Lung microvascular endothelial cell (primary cell): ENCODE results near the gene SPINT1. TPM values are rescaled to one million over a fixed set of nuclear protein-coding genes. Genes with fewer than 3 reads are reported as not detected.
"Not testable (repeated sequence)": the region's sequence is repeated elsewhere in the genome, so short reads cannot be mapped to it uniquely, and the experiment has no call there.

ENCODE experiments used
- DNase-seq, 2 donors: peaks; one replicate each; pipeline versions ENCODE4 v3.0.0 to v3.0.0-alpha.2; 2010; ENCODE audit warnings: low read depth in 2 of 2
- total RNA-seq: library from RNA; depleted of rRNA; stranded (reverse); fragments of >200 nt; gene quantifications from 2 replicates; pipeline ENCODE4 v1.2.1, GENCODE V29; 2014

SPINT1 gene
- total RNA-seq, 1 donor from 2014 or later: 0.40 TPM

DNA sequence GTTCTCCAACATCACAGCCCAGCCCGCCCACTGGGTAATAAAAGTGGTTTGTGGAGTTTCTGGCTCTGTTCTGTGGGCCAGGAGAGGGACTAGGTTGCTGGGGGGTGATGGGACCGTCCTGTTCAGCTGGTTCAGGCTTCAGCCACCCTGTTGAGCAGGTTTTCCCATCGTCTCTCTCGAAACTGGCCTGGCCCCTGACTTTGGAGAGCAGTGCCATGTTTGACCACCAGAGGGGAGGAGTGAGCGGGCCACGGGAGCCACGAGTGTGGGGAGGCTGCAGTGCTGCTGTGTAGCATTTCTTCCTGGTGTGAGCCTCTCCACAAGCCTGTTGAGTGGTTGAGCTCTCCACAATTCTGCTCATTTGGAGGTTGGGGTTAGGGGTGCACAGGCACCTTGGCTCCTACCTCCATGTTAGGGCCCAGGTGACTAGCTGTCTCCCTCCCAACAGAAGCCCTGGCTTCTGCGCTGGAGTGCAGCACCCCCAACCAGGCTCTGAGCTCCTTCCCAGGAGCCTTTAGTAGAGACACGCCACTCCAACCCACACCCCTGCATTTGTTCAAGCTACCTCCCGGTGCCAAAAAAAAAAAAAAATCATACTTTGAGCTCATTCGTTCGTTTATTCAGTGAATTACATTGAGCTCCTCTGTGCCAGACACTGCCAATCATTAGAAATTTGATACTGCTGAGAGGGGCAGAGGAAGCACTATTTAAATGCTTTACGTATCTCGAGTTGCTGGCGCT, 13.9 kb downstream of the SPINT1 start:
- peak; percentile 61 to 76 for DNase-seq

DNA sequence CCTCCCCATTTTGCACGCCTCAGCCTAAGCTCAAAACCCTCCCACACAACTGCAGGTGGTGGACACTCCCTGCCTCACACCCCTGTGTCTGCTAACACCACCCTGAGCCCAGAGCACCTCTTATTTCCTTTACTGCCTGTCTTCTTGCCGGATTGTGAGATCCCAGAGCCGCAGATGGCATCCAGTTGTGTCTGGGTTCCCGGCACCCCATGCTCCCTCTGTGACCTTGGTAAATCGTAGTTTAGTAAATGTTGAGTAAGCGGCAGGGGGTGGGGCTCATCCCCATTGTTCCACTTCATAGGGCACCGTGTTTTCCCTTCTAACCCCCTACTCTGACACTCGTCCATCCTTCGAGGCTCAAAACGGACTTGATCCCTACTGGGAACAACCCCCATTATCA, 14.9 kb downstream of the SPINT1 start:
- no peak for DNase-seq

DNA sequence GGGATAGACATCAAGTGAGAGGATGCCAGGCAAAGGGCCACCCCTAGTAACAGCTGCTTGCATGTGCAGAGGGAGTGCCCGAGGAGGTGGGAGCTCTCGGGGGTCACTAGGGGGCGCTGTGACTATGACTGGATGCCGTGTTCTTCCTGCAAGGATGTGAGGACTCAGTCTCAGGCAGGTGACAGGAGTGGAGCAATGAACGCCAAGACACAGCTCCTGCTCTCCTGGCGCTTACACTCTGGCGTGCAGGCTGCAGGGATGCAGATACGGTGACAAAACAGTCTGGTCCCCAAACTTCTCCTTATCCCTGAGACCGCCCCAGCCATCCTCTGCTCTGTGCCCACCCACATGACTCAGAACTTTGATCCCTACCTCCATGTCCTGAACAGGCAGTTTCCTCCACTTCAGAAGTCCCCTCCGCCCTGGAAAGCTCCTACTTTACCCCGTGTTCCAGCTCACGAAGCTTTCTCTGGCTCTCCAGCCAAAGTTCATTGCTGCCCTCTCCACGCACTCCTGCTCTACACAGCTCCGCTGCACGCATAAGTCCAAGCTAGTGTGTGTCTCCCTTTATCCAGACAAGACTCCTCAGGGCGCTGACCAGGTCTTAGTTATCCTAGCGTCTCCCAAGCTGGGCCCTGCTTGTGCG, 15.5 kb downstream of the SPINT1 start:
- peak; percentile 82 to 83 for DNase-seq

DNA sequence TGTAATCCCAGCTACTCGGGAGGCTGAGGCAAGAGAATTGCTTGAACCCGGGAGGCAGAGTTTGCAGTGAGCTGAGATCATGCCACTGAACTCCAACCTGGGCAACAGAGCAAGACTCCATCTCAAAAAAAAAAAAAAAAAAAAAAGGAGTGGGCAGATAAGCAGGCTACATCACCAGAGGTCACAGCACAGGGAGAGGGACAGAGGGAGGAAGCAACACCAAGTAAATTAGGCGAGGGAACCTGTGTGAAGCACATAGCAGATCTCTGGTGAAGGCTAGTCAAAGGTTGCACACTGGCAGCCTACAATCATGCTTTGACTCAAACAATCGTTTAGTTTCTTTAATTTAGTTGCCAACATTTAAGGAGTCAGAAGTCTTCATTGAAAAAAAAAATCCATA, 17.3 kb downstream of the SPINT1 start:
- not testable (repeated sequence) for DNase-seq

DNA sequence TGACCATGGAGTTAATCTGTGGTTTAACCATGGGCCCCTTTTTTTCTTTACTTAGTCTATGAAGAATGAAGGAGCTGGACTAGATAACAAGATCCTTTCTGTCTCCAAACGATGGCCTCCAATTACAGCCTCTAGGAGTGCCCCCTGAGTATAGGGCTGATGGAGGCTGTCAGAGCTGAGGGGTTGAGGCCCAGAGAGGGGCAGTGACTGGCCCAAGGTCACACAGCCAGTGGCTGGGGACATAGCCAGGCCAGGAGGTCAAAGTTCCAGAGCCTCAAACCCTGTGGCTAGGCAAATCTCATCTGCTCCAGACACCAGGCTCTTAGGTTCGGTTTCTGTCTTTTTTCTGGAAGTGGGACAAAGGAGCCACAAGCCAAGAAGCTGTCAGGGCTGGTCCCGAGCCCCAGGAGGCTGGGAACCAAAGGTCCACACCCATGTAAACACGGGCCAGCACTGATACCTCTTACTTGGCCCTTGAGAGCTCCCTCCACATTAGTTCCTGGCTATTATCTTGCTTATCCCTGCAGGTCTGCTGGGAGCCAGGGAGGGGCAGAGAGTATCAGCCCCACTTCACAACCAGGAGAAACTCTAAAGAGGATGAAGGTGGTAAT, 19.9 kb downstream of the SPINT1 start:
- no peak for DNase-seq

DNA sequence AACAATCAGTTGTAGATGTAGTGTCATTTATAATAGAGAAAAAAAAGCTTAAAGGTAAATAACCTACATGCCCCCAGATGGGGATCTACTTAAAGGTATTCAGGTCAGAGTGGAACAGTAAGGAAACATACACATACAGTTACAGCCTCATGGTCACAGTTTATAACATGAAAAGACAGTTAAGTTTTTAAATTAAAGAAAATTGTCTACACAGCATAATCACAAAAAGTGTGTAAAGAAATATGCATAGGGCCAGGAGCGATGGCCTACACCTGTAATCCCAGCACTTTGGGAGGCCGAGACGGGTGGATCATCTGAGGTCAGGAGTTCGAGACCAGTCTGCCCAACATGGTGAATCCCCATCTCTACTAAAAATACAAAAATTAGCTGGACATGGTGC, 23.4 kb downstream of the SPINT1 start:
- DNase-seq: no peak

DNA sequence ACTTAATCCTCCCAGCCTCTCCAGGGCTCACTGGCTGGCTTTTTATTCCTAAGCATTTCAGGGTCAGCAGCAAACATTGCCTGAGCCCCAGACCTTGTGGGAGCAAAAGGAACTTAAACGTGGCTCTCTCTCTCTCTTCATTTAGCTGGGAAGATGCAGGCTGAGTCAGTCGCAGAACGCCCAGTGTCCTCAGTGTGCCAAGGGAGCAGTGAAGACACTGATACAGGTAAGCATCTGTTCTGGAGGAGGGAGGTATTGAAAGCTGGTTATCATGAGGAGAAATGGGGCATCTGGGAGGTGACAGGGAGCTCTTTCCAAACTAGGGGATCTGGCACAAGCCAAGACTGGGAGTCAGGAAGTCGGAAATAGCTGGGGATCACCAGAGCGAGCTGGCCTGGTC, 25.8 kb downstream of the SPINT1 start:
- DNase-seq: no peak

DNA sequence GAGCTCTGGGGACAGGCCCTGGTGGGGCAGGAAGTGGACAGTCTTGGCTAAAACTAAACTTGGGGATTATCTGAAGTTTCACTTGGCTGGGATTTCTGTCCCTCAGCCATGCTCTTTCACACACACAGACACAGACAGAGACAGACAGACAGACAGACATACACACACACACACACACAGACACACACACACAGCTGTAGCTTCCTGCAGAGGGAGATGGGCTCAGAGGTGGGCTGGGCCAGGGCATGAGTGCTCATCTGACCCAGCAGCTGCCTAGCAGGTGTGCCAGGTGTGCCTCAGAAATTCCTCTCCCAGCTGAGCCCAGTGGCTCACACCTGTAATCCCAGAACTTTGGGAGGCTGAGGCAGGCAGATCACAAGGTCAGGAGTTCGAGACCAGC, 26.9 kb downstream of the SPINT1 start:
- no peak for DNase-seq

DNA sequence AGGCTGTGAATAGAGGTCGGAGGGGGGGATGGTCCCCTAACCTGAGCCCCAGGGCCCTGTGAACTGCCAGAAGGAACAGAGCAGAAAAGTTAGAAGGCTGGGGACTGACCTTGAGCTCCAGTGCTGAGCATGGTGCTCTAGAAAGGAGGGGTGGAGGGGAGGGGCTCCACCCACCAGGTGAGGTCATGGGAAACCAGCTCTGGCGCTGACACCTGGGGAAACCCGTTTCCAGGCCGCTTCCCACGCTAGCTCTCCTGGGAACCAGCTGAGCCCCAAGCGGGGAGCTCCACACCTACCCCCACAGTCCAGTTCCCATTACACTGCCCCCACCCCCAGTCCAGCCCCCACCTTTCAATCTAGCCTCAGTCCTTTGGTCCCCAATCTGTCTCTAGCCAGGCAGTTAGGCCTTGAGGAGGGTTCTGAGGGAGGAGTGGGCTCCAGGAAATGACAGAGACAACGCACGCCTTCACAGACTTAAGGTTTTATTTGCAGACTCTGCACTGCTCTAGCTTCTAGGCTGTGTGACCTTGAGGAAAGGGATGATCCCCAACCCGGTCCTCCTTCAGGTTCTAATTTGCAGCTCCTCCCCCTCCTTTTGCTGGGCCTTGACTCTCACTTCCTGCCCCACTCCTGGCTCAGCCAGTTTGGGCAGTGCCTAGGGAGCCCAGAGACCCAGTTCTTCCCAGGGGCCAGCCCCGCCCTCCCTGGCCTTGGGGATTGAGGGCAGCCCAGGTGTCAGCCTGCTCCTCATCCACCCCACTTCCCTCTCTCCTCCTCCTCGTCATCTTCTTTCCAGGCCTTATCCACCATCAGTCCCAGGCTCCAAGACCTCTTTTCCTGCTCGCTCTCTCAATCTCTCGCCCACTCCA, 28.1 kb downstream of the SPINT1 start:
- no peak for DNase-seq

DNA sequence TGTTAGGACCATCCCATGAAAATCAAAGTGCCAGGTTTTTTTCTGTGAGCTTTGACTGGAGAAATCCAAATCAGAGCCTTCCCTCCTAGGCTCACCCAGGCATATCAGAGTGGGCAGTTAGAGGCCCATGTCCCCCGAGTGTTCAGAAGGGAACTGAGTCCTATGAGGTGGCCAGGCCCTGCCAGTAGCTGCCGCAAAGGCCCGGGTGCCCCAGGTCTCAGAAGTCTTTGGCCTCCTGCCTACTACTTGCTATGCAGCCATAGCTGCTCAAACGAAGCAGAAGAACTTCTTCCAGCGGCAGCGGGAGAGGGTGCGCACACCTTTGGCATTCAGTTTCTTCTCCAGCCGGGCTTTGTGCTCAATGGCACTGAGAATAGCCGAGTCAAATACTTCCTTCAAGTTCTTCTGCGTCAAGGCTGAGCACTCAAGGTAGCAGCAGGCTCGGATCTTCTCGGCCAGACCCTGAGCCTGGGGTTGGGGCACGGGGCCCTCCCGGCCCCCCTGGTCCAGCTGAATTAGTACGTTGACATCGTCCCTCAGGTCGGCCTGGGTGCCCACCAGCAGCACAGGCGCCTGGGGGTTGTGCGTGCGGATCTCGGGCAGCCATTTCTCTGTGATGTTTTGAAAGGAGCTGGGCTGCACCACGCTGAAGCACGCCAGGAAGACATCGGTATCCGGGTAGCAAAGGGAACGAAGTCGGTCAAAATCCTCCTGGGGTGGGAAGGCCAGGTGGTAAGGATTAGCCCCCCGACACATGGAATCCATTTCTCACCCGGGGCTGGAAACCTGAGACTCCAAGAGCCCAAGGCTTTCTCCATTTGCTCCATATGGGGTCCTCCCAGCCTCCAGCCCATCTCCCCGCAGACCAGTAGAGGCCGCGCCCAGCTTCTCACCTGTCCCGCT, 29.2 kb downstream of the SPINT1 start:
- no peak for DNase-seq

DNA sequence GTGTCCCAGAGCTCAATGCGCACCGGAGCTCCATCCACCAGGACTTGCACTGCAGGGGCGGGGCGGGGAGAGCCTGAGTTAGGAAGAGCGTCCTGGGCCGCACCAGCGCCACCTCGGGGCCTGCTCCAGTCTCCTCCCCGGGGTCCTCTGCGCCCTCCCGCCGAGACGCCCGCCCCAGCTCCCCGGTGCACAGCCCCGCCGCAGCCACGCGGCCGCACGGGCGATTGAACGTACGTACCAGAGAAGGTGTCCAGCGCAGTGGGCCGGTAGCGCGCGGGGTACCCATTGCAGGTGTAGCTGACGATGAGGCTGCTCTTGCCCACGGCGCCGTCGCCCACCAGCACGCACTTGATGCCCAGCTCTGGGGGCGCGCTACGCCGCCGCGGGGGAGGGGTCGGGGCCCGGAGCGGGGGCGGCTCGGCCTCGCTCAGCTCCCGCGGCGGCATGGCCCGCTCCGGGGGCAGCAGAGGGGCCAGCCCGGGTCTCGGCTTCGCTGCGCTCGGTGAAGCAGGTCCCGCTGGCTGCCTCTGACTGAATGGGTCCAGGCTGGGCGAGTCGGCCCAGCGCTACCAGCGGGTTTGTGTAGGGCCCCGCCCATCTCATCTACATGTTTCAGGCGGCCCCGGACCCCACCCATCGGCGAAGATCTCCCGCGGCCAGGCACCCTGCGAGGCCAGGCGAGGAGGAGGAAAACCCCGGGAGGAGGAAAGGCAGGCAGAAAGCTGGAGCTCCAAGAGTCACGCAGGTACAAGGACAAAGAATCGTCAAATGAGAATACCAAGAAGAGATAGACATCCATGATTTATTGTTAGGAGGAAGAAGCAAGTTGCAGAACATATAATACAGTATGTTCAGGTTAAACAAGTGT, 30.1 kb downstream of the SPINT1 start, which contains the start of gene RHOV:
Gene RHOV (minus strand): TSS at position 541 of the 868 bp plus-strand sequence. CDS start 95 bp downstream, at position 446.
- DNase-seq: peak; percentile 40 to 45

DNA sequence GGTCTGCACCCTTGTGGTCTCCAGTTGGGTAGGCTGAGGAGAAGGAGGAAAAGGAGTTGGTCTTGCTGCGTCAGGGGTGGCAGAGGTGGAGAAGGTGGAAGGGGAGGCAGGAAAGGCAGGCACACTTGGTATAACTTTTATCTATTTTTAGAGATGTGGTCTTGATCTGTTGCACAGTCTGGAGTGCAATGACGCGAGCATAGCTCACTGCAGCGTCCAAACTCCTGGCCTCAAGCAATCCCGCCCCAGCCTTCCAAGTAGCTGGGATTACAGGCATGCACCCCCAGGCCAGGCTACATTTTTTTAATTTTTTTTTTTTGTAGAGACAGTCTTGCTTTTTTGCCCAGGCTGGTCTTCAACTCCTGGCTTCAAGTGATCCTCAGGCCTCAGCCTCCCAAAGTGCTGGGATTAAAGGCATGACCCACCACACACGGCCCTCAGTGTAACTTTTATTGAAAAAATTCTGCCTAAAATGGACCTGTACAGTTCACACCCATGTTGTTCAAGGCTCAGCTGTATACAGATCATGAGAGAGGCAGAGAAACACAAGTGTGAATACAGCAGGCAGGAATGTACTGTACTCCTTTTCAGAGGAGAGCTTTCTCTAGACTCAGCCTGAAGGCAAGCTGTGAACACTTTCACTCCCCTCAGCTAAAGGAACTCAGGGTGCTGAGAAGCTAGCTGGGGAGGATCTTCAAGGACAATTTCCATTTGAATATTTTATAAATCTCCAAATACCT, 32.3 kb downstream of the SPINT1 start:
- DNase-seq: no peak

DNA sequence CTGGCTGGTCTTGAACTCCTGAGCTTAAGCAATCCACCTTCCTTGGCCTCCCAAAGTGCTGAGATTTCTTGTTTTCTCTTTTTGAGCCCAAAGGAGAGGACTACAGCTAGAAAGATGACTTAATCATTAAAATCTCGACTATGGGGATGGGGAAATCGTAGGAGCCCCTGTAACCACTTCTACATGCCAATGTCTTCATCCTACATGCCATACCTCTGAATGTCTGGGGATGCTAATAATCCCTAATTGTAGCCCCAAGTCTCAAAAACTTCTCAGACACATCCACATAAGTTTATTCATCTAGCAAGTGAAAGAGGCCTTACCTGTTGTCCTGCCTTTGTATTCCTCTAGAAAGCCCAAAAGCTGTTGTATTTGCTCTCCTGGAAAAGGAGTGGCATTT, 33.8 kb downstream of the SPINT1 start:
- DNase-seq: no peak

DNA sequence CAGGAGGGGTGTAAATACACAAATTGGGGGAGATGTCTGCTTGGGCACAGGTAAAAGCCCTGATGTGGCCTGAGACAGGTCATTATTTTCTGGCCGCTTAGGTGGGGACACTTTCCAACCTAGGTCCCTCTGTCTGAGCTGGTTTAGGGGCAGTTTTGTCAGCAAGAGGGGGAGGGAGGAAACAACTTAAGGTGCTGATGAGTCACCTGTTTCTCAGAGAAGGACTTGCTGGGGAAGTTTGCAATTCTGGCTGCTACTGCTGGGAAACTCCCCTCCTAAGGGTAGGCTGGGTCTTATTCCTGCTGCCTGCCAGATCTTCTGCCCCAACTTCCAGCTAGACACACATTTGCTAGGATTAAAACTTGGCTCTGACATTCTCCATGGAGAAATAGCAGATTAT, 34.9 kb downstream of the SPINT1 start:
- DNase-seq: peak in 1 of 2 donors; percentile 42

DNA sequence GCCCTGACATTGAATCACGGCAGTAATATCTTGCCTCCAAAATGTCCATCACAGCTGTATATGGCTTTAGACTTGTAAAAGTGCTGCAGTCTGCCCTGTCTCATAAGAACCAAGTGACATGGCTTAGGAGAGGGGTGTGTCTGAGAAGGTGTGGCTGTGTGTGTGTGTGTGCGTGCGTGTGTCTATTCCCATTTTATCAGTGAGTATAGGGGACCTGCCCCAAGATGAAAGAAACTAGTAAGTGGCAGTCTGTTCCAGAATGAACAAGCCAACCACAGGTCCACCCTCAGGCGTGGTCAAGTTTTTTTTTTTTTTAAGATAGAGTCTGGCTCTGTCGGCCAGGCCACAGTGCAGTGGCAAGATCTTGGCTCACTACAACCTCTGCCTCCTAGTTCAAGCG, 35.8 kb downstream of the SPINT1 start:
- no peak for DNase-seq

DNA sequence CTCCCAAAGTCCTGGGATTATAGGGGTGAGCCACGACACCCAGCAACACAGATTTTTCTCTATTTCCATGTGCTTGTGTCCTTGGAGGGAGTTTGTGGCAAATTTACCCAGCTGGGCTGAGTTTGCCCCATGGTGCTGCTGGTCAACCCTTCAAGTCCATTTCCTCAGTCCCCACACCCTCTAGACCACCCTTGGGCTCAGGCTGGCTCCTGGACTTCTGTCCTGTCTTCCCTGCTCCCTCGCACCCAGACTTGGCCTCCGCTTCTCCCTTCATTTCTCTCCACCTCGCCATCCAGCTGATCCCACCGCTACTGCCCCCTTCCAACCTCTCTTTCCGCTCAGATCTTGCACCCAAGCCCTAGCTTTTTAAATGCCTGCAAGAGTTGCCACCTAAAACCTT, 37.5 kb downstream of the SPINT1 start:
- DNase-seq: no peak

DNA sequence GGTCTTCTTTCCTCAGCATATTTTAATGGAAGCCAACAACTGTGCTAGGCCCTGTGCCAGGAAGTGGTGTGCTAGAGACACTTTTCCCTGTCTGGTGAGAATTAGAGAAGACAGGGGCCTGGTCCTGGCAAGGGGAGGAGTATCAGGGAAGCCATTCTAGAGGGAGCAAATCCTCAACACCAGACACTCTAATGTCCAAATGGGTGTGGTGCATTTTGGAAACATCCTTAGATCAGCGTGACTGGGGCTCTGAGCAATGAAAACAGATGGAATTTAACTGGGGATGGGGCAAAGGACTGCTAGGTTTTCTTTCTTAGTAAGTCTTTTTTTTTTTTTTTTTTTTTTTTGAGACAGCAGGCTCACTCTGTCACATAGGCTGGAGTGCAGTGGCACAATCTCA, 42.7 kb downstream of the SPINT1 start:
- no peak for DNase-seq

DNA sequence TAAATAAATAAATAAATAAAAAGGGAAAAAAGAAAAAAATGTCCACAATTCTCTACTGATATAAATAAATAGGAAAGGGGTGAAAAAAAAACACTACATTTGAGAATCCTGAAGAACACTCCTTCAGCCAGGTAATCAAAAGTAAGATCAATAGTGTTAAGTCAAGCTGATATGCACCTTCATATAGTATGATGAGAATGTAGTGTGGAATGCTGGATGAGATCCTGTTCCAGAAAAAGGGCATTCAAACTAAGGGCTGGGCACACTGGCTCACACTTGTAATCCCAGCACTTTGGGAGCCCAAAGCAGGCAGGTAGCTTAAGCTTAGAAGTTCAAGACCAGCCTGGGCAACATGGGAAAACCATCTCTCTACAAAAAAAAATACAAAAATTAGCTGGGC, 45.3 kb downstream of the SPINT1 start:
- DNase-seq: no peak

DNA sequence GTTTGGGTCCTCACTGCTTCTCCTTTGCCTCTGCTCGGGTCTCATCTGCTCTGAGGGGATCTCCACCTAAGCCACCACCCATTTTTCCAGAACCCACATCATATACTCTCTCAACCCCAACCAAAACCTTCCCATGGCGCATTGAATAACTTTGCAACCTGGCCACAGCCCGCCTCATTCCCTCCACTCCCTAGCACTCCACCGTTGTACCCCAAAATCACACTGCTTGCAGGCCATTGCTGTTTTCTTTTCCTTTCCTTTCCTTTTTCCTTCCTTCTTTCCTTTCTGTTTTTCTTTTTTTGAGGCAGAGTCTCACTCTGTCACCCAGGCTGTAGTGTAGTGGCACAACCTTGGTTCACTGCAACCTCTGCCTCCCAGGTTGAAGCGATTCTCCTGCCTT, 47.3 kb downstream of the SPINT1 start:
- no peak for DNase-seq
